HG02571 (cell line): ENCODE measurements around the gene MEX3D.
"Not testable (repeated sequence)": the region's sequence is repeated elsewhere in the genome, so short reads cannot be mapped to it uniquely, and the experiment has no call there.

ENCODE experiments used
- ATAC-seq: cut with Tn5 transposase; IDR thresholded peaks from one replicate; pipeline ENCODE4 v1.9.1; 2021; ENCODE audit warnings: mild to moderate bottlenecking, moderate library complexity; ENCODE audit not compliant: unreplicated experiment

Gene MEX3D

GRCh38 chr19:1540365-1540925 is 27.7 kb downstream of the MEX3D start:
- ATAC-seq, result no peak

GRCh38 chr19:1539749-1540148 is 28.4 kb downstream of the MEX3D start:
- ATAC-seq, result not testable (repeated sequence)

GRCh38 chr19:1538978-1539377 is 29.1 kb downstream of the MEX3D start:
- no peak for ATAC-seq

GRCh38 chr19:1535699-1536098 is 32.4 kb downstream of the MEX3D start:
- ATAC-seq, result not testable (repeated sequence)

GRCh38 chr19:1534972-1535371 is 33.2 kb downstream of the MEX3D start:
- ATAC-seq, result no peak

GRCh38 chr19:1533510-1534150 is 34.5 kb downstream of the MEX3D start:
- ATAC-seq, result no peak

- ATAC-seq, result no peak
These were observed 36.1 kb downstream of the MEX3D start for GRCh38 chr19:1532003-1532402.

GRCh38 chr19:1531587-1531986 is 36.5 kb downstream of the MEX3D start:
- no peak for ATAC-seq

GRCh38 chr19:1530856-1531255 is 37.3 kb downstream of the MEX3D start:
- ATAC-seq, result not testable (repeated sequence)

GRCh38 chr19:1529430-1529816 is 38.7 kb downstream of the MEX3D start:
- no peak for ATAC-seq

- ATAC-seq, result no peak
These were observed 39.3 kb downstream of the MEX3D start for GRCh38 chr19:1528596-1529429.

- ATAC-seq, result no peak
These were observed 40.3 kb downstream of the MEX3D start for GRCh38 chr19:1527650-1528309.

GRCh38 chr19:1526979-1527649 is 41.0 kb downstream of the MEX3D start:
- ATAC-seq, result no peak

- no peak for ATAC-seq
These were observed 41.9 kb downstream of the MEX3D start for GRCh38 chr19:1526066-1526778.

- ATAC-seq, result no peak
These were observed 42.8 kb downstream of the MEX3D start for GRCh38 chr19:1525343-1525742.

- ATAC-seq, result no peak
These were observed 43.2 kb downstream of the MEX3D start for GRCh38 chr19:1524972-1525325.

GRCh38 chr19:1524287-1524971 is 43.7 kb downstream of the MEX3D start:
- no peak for ATAC-seq

GRCh38 chr19:1523412-1524286 is 44.5 kb downstream of the MEX3D start, which contains the start of gene PLK5:
Gene PLK5, plus strand, starts transcription at chr19:1524077. Its CDS starts 2,920 bp downstream, at chr19:1526997.
- ATAC-seq, result no peak

GRCh38 chr19:1522838-1523237 is 45.3 kb downstream of the MEX3D start:
- no peak for ATAC-seq
